ENCODE results near the gene GCGR.

GRCh38 chr17:81859906-81860755 lies 56.2 kb downstream of the GCGR start, which contains the start of gene P4HB:
- TF ChIP-seq CTCF (IDR thresholded peaks at IDR 0.05; ENCODE audit: poor library complexity, severe bottlenecking) (no peak), REST (IDR thresholded peaks at IDR 0.05; ENCODE audit: borderline replicate concordance) (peak; percentile 24), EP300 (conservative IDR thresholded peaks at IDR 0.05; ENCODE audit: poor library complexity, severe bottlenecking) (no peak), TAF1 (IDR thresholded peaks at IDR 0.05; ENCODE audit: low read depth) (peak; percentile 14)
